OCI-LY1 (cell line): ENCODE measurements around the gene TDRD12.

Source experiments
- EZH2 ChIP-seq: fragments of 200-600 bp; sonication (generic), shearing (Covaris generic); IDR thresholded peaks from 2 replicates; pipeline ENCODE4 v1.8.0; 2017; ENCODE audit warnings: borderline replicate concordance, mixed run types, mild to moderate bottlenecking, antibody characterized with exemption, low read length, moderate library complexity, mixed read lengths
- TF ChIP-seq, protein P1 (sequence below): fragments of 200-600 bp; sonication (generic), shearing (Covaris generic); IDR thresholded peaks from 2 replicates; pipeline ENCODE4 v1.5.1; 2017; ENCODE audit warnings: mild to moderate bottlenecking, antibody characterized with exemption, low read length, moderate library complexity, mixed read lengths

DNA sequence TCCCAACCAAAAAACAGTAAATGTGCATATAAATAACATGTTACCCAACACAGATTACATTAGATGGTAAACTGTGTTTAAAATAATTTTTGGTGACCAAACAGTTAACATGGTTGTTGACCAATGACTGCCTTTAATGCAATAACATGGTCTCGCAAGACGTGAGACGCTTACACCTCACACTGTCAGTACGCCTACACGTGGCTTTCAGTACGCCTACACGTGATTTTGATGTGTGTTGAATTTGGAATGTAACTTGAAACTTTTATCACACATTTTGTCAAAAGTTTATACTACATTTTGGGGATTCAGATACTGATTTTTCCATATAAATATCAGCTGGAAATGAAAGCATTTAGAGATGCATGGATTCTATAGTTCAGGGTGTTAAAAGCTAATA, 118.0 kb downstream of the TDRD12 start:
- TF ChIP-seq, protein P1, sequence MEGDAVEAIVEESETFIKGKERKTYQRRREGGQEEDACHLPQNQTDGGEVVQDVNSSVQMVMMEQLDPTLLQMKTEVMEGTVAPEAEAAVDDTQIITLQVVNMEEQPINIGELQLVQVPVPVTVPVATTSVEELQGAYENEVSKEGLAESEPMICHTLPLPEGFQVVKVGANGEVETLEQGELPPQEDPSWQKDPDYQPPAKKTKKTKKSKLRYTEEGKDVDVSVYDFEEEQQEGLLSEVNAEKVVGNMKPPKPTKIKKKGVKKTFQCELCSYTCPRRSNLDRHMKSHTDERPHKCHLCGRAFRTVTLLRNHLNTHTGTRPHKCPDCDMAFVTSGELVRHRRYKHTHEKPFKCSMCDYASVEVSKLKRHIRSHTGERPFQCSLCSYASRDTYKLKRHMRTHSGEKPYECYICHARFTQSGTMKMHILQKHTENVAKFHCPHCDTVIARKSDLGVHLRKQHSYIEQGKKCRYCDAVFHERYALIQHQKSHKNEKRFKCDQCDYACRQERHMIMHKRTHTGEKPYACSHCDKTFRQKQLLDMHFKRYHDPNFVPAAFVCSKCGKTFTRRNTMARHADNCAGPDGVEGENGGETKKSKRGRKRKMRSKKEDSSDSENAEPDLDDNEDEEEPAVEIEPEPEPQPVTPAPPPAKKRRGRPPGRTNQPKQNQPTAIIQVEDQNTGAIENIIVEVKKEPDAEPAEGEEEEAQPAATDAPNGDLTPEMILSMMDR, result no peak
- no peak for TF ChIP-seq EZH2
